PC-3 (cell line): Measurements from ENCODE around the gene RRBP1.

ENCODE experiments used
- CTCF ChIP-seq: fragments of 300-600 bp; sonication (generic); conservative IDR thresholded peaks from 2 replicates; pipeline ENCODE4 v1.5.1; 2017; ENCODE audit warnings: antibody characterized with exemption, low read depth, mild to moderate bottlenecking, low read length
- EZH2phosphoT487 ChIP-seq: fragments of 300-600 bp; sonication (generic); IDR thresholded peaks from 2 replicates; pipeline ENCODE4 v1.6.1; 2018; ENCODE audit warnings: mild to moderate bottlenecking, antibody characterized with exemption, low read length, borderline replicate concordance

GRCh38 chr20:17573463-17573862 lies 108.6 kb downstream of the RRBP1 start:
- TF ChIP-seq EZH2phosphoT487 (no peak), CTCF (no peak)
